Measurements from ENCODE around the gene EXO5. TPM values are rescaled to one million over a fixed set of nuclear protein-coding genes. Genes with fewer than 3 reads are reported as not detected.
"Not testable (repeated sequence)": the region's sequence is repeated elsewhere in the genome, so short reads cannot be mapped to it uniquely, and the experiment has no call there.

EXO5 gene
- total and polyA plus RNA-seq, 2 donors, result 6.8 to 9.7 TPM

DNA sequence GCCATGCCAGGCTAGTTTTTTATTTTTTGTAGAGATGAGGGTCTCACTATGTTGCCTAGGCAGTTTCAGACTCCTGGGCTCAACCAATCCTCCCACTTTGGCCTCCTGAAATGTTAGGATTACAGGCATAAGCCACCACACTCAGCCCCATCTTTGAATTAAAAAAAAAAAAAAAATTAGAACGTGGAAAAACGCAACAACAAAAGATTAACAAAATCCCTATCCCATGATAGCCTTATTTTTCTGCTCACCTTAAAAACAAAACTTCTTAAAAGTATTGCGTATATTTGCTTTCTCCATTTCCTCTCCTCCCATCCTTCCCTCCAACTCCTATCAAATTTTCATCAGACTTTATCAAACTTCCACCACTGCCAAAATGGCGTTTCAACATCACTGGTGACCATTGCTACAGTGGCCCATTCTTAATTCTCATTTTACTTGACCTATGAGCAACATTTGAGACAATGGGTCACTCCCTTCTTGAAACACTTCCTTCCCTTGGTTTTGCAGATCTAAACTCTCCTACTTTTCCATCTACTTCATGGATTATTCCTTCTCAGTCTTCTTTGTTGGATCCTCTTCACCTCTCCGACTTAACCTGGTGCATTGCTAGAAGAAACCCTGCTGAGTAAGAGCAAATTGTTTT, 22.3 kb downstream of the EXO5 start:
- WGBS, result 23% methylated on average over 5 of the region's 5 CpGs
- no peak for DNase-seq (ENCODE audit: extremely low spot score)
- peak overlapping the region; percentile 79 for H3K27ac ChIP-seq (ENCODE audit: low read depth)
- no peaks in the 10 kb centered on the region for H3K36me3 ChIP-seq (ENCODE audit: insufficient read depth)
- peak overlapping the region; percentile 55 for H3K4me3 ChIP-seq (ENCODE audit: low read depth, low read length)
- no peaks in the 10 kb centered on the region for H3K4me1 ChIP-seq (ENCODE audit: insufficient read depth)

- Histone ChIP-seq H3K4me3 (ENCODE audit: low read depth, low read length) (peak within 1 kb of the TSS; percentile 55), H3K4me1 (ENCODE audit: insufficient read depth) (no peaks in the 10 kb centered on the region), H3K27ac (ENCODE audit: low read depth) (peak within 1 kb of the TSS; percentile 79), H3K36me3 (ENCODE audit: insufficient read depth) (no peaks in the 10 kb centered on the region)
- WGBS, result under 1% methylated on average over 35 of the region's 35 CpGs
- peak; percentile 87 for DNase-seq (ENCODE audit: extremely low spot score)
Measured at GRCh38 chr1:40531381-40532061, 23.0 kb downstream of the EXO5 start, which contains the start of gene ZNF684. Gene ZNF684 (plus strand): TSS chr1:40531637. CDS start chr1:40533167, 1,530 bp downstream.

GRCh38 chr1:40532062-40532389, 23.5 kb downstream of the EXO5 start:
- Histone ChIP-seq H3K27ac (ENCODE audit: low read depth) (no peak overlapping the region), H3K4me1 (ENCODE audit: insufficient read depth) (no peaks in the 10 kb centered on the region), H3K36me3 (ENCODE audit: insufficient read depth) (no peaks in the 10 kb centered on the region), H3K4me3 (ENCODE audit: low read depth, low read length) (peak overlapping the region; percentile 55)
- no peak for DNase-seq (ENCODE audit: extremely low spot score)
- WGBS, result 4% methylated on average over 3 of the region's 3 CpGs

DNA sequence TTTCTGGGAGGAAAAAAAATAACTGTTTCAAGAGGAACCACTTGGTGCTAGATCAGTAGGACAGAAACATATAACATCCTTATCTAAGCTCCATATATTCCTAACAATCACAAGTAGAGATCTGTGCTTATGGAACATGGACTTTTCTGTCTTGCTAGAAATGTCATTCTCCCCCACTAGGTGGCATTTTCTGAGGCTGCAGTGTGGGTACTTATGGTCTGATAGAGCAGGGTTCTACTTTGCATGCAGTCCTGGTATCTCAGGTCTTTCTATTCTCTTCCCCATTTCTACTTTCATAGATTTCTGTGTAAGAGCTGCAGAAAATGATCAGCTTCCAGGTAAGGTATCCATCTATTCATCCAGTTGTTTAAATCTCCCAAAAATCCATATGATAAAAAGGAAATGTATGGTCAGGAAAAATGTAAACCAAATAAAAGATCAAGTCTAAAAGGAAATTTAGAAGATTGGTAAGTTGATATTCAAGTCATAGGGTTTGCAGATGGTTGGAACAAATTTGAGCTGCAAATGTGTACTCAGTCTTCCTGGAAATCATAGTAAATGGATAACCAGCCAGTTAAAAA, 24.4 kb downstream of the EXO5 start:
- Histone ChIP-seq H3K36me3 (ENCODE audit: insufficient read depth) (no peaks in the 10 kb centered on the region), H3K27ac (ENCODE audit: low read depth) (no peak overlapping the region), H3K4me1 (ENCODE audit: insufficient read depth) (no peaks in the 10 kb centered on the region), H3K4me3 (ENCODE audit: low read depth, low read length) (no peak overlapping the region)
- DNase-seq (ENCODE audit: extremely low spot score), result no peak

- no peak for DNase-seq (ENCODE audit: extremely low spot score)
- Histone ChIP-seq H3K27ac (ENCODE audit: low read depth) (no peak overlapping the region), H3K4me3 (ENCODE audit: low read depth, low read length) (no peak overlapping the region), H3K36me3 (ENCODE audit: insufficient read depth) (no peaks in the 10 kb centered on the region), H3K4me1 (ENCODE audit: insufficient read depth) (no peaks in the 10 kb centered on the region)
Measured at GRCh38 chr1:40534589-40534988, 26.0 kb downstream of the EXO5 start.

GRCh38 chr1:40535732-40536131, 27.2 kb downstream of the EXO5 start:
- WGBS, result 91% methylated on average over 2 of the region's 2 CpGs
- no peak for DNase-seq (ENCODE audit: extremely low spot score)
- H3K4me3 ChIP-seq (ENCODE audit: low read depth, low read length), result no peak overlapping the region
- no peaks in the 10 kb centered on the region for H3K4me1 ChIP-seq (ENCODE audit: insufficient read depth)
- H3K27ac ChIP-seq (ENCODE audit: low read depth), result no peak overlapping the region
- H3K36me3 ChIP-seq (ENCODE audit: insufficient read depth), result peaks cover 3% of the 10 kb centered on the region

- no peak for DNase-seq (ENCODE audit: extremely low spot score)
- Histone ChIP-seq H3K4me3 (ENCODE audit: low read depth, low read length) (no peak overlapping the region), H3K4me1 (ENCODE audit: insufficient read depth) (no peaks in the 10 kb centered on the region), H3K36me3 (ENCODE audit: insufficient read depth) (peaks cover 3% of the 10 kb centered on the region), H3K27ac (ENCODE audit: low read depth) (no peak overlapping the region)
- WGBS, result 90% methylated on average over 7 of the region's 7 CpGs
Measured at GRCh38 chr1:40539338-40539737, 30.8 kb downstream of the EXO5 start.

DNA sequence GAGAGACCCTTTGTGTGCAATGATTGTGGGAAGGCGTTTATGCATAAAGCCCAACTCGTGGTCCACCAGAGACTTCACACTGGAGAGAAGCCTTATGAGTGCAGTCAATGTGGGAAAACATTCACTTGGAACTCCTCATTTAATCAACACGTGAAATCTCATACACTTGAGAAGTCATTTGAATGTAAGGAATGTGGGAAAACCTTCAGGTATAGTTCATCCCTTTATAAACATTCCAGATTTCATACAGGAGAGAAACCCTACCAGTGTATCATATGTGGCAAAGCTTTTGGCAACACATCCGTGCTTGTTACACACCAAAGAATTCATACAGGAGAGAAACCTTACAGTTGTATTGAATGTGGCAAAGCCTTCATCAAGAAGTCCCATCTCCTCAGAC, 38.4 kb downstream of the EXO5 start:
- no peak for DNase-seq (ENCODE audit: extremely low spot score)
- no peak overlapping the region for H3K4me3 ChIP-seq (ENCODE audit: low read depth, low read length)
- 95% methylated on average over 4 of the region's 4 CpGs for WGBS
- H3K4me1 ChIP-seq (ENCODE audit: insufficient read depth), result no peaks in the 10 kb centered on the region
- peaks cover 4% of the 10 kb centered on the region for H3K36me3 ChIP-seq (ENCODE audit: insufficient read depth)
- H3K27ac ChIP-seq (ENCODE audit: low read depth), result no peak overlapping the region

DNA sequence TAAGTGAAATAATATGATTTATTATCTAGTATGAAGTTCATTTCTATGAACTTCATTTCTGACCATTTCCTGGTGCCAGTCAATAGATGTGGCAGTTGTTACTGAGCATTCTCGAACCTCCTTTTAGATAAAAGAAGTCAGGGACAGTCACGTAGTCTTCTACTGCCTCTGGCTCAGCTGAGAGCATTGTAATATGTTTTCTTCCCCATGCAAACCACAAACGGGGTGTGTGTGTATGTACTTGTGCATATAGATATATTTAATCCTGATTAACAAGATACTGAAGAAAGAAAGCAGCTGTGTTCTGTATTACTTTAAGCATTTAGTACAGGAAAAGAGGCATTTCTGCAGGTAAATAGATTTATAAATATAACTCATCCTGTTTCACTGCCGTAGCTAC, 44.5 kb downstream of the EXO5 start:
- Histone ChIP-seq H3K4me1 (ENCODE audit: insufficient read depth) (no peaks in the 10 kb centered on the region), H3K36me3 (ENCODE audit: insufficient read depth) (no peaks in the 10 kb centered on the region), H3K27ac (ENCODE audit: low read depth) (no peak overlapping the region), H3K4me3 (ENCODE audit: low read depth, low read length) (no peak overlapping the region)
- no peak for DNase-seq (ENCODE audit: extremely low spot score)
- 48% methylated on average over 4 of the region's 4 CpGs for WGBS

DNA sequence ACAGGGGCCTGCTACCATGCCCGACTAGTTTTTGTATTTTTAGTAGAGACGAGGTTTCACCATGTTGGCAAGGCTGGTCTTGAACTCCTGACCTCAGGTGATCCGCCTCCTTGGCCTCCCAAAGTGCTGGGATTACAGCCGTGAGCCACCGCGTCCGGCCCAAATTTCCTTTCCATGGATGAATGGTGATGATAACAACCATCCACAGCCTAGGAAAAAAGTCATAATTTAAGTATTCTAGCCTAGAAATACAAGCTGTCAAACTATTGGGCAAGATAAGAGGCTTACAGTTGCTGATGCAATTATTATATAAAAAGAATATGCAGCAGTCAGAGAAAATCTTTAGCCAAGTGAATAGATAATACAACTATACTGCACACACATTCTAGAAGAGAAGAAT, 46.2 kb downstream of the EXO5 start:
- 70% methylated on average over 7 of the region's 7 CpGs for WGBS
- H3K27ac ChIP-seq (ENCODE audit: low read depth); DNase-seq (ENCODE audit: extremely low spot score); H3K4me3 ChIP-seq (ENCODE audit: low read depth, low read length); H3K36me3 ChIP-seq (ENCODE audit: insufficient read depth); H3K4me1 ChIP-seq (ENCODE audit: insufficient read depth): not testable (repeated sequence)

DNA sequence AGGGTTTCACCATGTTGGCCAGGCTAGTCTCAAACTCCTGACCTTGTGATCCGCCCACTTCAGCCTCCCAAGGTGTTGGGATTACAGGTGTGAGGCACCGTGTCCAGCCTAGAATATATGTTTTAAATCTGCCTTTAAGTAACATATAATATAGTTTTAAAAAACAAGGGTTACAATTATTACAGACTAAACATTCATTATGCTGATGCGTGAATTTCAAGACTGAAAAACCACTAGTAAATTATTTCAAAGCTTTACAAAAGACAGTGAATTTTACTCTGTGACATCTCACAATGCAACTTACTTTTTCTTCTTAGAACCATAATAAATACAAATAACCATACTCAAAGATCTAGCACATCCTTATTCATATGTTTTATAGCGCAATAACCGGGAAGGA, 47.6 kb downstream of the EXO5 start:
- WGBS, result 90% methylated on average over 5 of the region's 5 CpGs
- Histone ChIP-seq H3K27ac (ENCODE audit: low read depth) (no peak overlapping the region), H3K4me3 (ENCODE audit: low read depth, low read length) (no peak overlapping the region), H3K4me1 (ENCODE audit: insufficient read depth) (no peaks in the 10 kb centered on the region), H3K36me3 (ENCODE audit: insufficient read depth) (no peaks in the 10 kb centered on the region)
- no peak for DNase-seq (ENCODE audit: extremely low spot score)

- H3K4me1 ChIP-seq (ENCODE audit: insufficient read depth); H3K27ac ChIP-seq (ENCODE audit: low read depth); H3K36me3 ChIP-seq (ENCODE audit: insufficient read depth); DNase-seq (ENCODE audit: extremely low spot score); H3K4me3 ChIP-seq (ENCODE audit: low read depth, low read length): not testable (repeated sequence)
- WGBS, result 84% methylated on average over 1 of the region's 1 CpG
Measured at GRCh38 chr1:40558241-40558640, 49.7 kb downstream of the EXO5 start.

DNA sequence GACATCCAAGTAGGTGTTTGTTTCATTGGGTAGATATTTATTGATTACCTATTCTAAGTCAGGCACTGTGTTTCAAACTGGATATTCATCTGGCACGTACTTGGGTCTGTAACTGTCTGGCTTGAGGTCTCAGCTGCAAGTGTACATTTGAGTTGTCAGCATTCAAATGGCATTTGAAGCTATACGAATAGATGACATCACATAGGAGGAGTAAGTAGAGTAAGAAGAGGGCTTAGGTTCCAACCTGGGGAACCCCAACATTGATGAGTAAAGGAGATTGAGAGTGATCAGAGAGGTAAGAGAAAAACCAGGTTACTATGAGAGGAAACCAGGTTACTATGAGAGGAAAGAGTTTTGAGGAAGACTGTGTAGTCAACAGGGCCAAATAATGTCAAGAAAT, 53.6 kb downstream of the EXO5 start:
- Histone ChIP-seq H3K27ac (ENCODE audit: low read depth) (no peak overlapping the region), H3K4me1 (ENCODE audit: insufficient read depth) (no peaks in the 10 kb centered on the region), H3K4me3 (ENCODE audit: low read depth, low read length) (no peak overlapping the region), H3K36me3 (ENCODE audit: insufficient read depth) (no peaks in the 10 kb centered on the region)
- no peak for DNase-seq (ENCODE audit: extremely low spot score)
- 81% methylated on average over 2 of the region's 2 CpGs for WGBS

- no peak for DNase-seq (ENCODE audit: extremely low spot score)
- 77% methylated on average over 4 of the region's 4 CpGs for WGBS
Measured at GRCh38 chr1:40563266-40563665, 54.7 kb downstream of the EXO5 start.

More at GRCh38 chr1:40563266-40563665, 54.7 kb downstream of the EXO5 start:
- Histone ChIP-seq H3K4me3 (ENCODE audit: low read depth, low read length) (no peak overlapping the region), H3K4me1 (ENCODE audit: insufficient read depth) (no peaks in the 10 kb centered on the region), H3K27ac (ENCODE audit: low read depth) (no peak overlapping the region), H3K36me3 (ENCODE audit: insufficient read depth) (no peaks in the 10 kb centered on the region)
